K562 (cell line): Measurements from ENCODE around the gene ADM5. TPM values are rescaled to one million over a fixed set of nuclear protein-coding genes. Genes with fewer than 3 reads are reported as not detected.

Source experiments
- BDP1 ChIP-seq: IDR thresholded peaks from 3 replicates; pipeline ENCODE4 v1.6.1; 2011; ENCODE audit not compliant: insufficient read length, insufficient read depth
- EHMT2 ChIP-seq: fragments of 450-650 bp; IDR thresholded peaks from 2 replicates; pipeline ENCODE4 v1.6.1; 2018; ENCODE audit warnings: antibody characterized with exemption
- FOXK2 ChIP-seq, 2 experiments: fragments of 450-650 bp; IDR thresholded peaks in 1 of 2; conservative IDR thresholded peaks in 1 of 2; 2 replicates each; pipeline ENCODE4 v1.6.1; 2016; ENCODE audit warnings: low read depth in 2 of 2, mild to moderate bottlenecking in 1 of 2
- ILK ChIP-seq: fragments of 450-650 bp; IDR thresholded peaks from 2 replicates; pipeline ENCODE4 v1.6.1; 2016; ENCODE audit warnings: missing genetic modification characterization, low read depth, mild to moderate bottlenecking, missing compliant biosample characterization, moderate library complexity, borderline replicate concordance
- MAFF ChIP-seq: IDR thresholded peaks from 2 replicates; pipeline ENCODE4 v1.6.1; 2012; ENCODE audit warnings: low read length, improper control_type of control experiment
- MAZ ChIP-seq, 2 experiments: fragments of 450-650 bp in 1 of 2; sonication (generic) in 1 of 2; formaldehyde crosslinking; IDR thresholded peaks in 1 of 2; conservative IDR thresholded peaks in 1 of 2; 2 replicates each; pipeline versions ENCODE4 v1.4.0 to v1.5.0; 2020; ENCODE audit warnings: mild to moderate bottlenecking in 1 of 2, missing genetic modification reagents in 1 of 2
- MEIS2 ChIP-seq: fragments of 450-650 bp; IDR thresholded peaks from 2 replicates; pipeline ENCODE4 v1.6.1; 2014; ENCODE audit warnings: mild to moderate bottlenecking; ENCODE audit not compliant: partially characterized antibody
- MYC ChIP-seq, 2 experiments: fragments of 250-450 bp in 1 of 2; sonication (Bioruptor Pico) in 1 of 2; IDR thresholded peaks; 2 replicates each; pipeline versions ENCODE4 v1.5.1 to v1.6.1; 2012 to 2021; ENCODE audit warnings: low read depth in 2 of 2, borderline replicate concordance in 1 of 2, improper control_type of control experiment in 1 of 2, low read length in 1 of 2, mild to moderate bottlenecking in 1 of 2, moderate library complexity in 1 of 2
- NFYB ChIP-seq: IDR thresholded peaks from 2 replicates; pipeline ENCODE4 v1.6.1; 2011; ENCODE audit warnings: mild to moderate bottlenecking, moderate library complexity; ENCODE audit not compliant: insufficient read length; ENCODE audit errors: extremely low read depth
- NR2C2 ChIP-seq, 2 experiments: fragments of 200-800 bp in 1 of 2; sonication (Bioruptor generic) in 1 of 2; sonication (generic) in 1 of 2; formaldehyde crosslinking in 1 of 2; IDR thresholded peaks; 2 replicates each; pipeline versions ENCODE4 v1.6.1 to v1.8.0; 2016 to 2022; ENCODE audit warnings: mild to moderate bottlenecking in 1 of 2, missing compliant biosample characterization in 1 of 2, missing genetic modification characterization in 1 of 2, missing genetic modification reagents in 1 of 2
- PML ChIP-seq: IDR thresholded peaks from 2 replicates; pipeline ENCODE4 v1.6.1; 2012; ENCODE audit warnings: low read length, inconsistent platforms
- RFX5 ChIP-seq: IDR thresholded peaks from 2 replicates; pipeline ENCODE4 v1.6.1; 2011; ENCODE audit warnings: low read depth, mild to moderate bottlenecking, improper control_type of control experiment, low read length
- THAP12 ChIP-seq: fragments of 250-450 bp; sonication (Bioruptor Pico); IDR thresholded peaks from 2 replicates; pipeline ENCODE4 v1.9.0; 2021; ENCODE audit warnings: mild to moderate bottlenecking, inconsistent platforms
- ZNF133 ChIP-seq: fragments of 250-450 bp; sonication (Bioruptor Pico); IDR thresholded peaks from 2 replicates; pipeline ENCODE4 v1.4.0; 2020; ENCODE audit warnings: mild to moderate bottlenecking
- ZNF75A ChIP-seq: fragments of 450-650 bp; formaldehyde crosslinking; IDR thresholded peaks from 2 replicates; pipeline ENCODE4 v1.4.0; 2020; ENCODE audit warnings: mild to moderate bottlenecking
- ZNF764 ChIP-seq: fragments of 250-450 bp; sonication (Bioruptor Pico); IDR thresholded peaks from 2 replicates; pipeline ENCODE4 v1.4.0; 2020; ENCODE audit warnings: low read depth, mild to moderate bottlenecking, moderate library complexity
- polyA plus RNA-seq, 8 experiments: library from polyadenylated mRNA; depleted of rRNA in 4 of 8; stranded (reverse) in 5 of 8; unstranded in 3 of 8; fragments of >200 nt; fragmentation: Nextera tagmentation in 2 of 8; fragmentation: Illumina TruSeq in 1 of 8; extraction: Ambion mirVana in 2 of 8; extraction: Trizol in 1 of 8; gene quantifications; 2 replicates each; pipeline versions ENCODE4 v1.2.1 to v1.2.3, GENCODE V29; 2011 to 2014; ENCODE audit warnings: inconsistent platforms in 1 of 8, missing spikeins in 1 of 8
- total RNA-seq, 7 experiments: library from RNA; depleted of rRNA in 6 of 7; stranded (reverse); fragments of >200 nt in 6 of 7; fragmentation: Illumina TruSeq in 2 of 7; extraction: Trizol in 2 of 7; gene quantifications; 2 replicates each; pipeline versions ENCODE4 v1.2.1 to v1.2.3, GENCODE V29; 2011 to 2021; ENCODE audit warnings: low replicate concordance in 1 of 7
- TF ChIP-seq, protein P1 (sequence below): fragments of 200-800 bp; sonication (Bioruptor generic); IDR thresholded peaks from 2 replicates; pipeline ENCODE4 v1.6.1; 2016; ENCODE audit warnings: missing genetic modification characterization, missing compliant biosample characterization
- TF ChIP-seq, protein P2 (sequence below): fragments of 450-650 bp; formaldehyde crosslinking; IDR thresholded peaks from 2 replicates; pipeline ENCODE4 v1.4.0; 2020; ENCODE audit warnings: mild to moderate bottlenecking, moderate library complexity

The ADM5 gene
- total and polyA plus RNA-seq, 9 of the 15 experiments (the other 6 are each of a cell fraction or from before 2014, with no cell fraction given): 0.13 to 8.4 (median 2.0) TPM; not detected in 1

DNA sequence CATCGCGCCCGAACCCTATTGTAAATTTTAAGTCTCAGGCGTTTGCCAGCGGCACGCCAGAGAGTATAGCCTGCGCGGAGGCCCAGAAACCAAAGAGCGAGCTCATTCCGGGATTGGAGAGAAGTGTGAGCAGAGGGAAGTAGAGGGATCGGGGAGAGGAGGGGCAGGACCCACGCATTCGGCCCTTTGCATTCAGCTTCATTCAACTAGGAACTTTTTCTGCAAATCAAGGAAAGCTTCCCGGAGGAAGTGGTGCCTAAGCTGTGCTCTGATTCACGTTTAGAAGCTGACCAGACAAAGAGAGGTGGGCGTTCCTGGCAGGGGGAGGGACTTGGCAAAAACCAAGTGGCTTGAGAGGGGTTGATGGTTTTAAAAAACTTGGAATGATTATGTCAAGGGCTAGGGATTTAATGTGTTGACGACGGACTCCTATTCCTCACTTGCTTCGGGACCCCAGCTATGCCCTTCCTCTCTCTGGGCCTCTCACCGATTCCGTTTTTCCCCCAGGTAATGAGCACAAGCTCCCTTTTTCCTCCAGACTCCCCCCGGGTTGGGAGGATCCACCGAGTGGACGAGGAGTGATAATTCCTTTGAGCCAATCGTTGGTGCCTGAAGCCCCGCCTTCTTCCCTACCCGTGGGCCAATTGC, 13.1 kb upstream of the ADM5 start (continued):
- TF ChIP-seq BDP1: no peak
- no peak for TF ChIP-seq ZNF764 (CRISPR knock-in tag)
- no peak for TF ChIP-seq EHMT2
- TF ChIP-seq, protein P1, sequence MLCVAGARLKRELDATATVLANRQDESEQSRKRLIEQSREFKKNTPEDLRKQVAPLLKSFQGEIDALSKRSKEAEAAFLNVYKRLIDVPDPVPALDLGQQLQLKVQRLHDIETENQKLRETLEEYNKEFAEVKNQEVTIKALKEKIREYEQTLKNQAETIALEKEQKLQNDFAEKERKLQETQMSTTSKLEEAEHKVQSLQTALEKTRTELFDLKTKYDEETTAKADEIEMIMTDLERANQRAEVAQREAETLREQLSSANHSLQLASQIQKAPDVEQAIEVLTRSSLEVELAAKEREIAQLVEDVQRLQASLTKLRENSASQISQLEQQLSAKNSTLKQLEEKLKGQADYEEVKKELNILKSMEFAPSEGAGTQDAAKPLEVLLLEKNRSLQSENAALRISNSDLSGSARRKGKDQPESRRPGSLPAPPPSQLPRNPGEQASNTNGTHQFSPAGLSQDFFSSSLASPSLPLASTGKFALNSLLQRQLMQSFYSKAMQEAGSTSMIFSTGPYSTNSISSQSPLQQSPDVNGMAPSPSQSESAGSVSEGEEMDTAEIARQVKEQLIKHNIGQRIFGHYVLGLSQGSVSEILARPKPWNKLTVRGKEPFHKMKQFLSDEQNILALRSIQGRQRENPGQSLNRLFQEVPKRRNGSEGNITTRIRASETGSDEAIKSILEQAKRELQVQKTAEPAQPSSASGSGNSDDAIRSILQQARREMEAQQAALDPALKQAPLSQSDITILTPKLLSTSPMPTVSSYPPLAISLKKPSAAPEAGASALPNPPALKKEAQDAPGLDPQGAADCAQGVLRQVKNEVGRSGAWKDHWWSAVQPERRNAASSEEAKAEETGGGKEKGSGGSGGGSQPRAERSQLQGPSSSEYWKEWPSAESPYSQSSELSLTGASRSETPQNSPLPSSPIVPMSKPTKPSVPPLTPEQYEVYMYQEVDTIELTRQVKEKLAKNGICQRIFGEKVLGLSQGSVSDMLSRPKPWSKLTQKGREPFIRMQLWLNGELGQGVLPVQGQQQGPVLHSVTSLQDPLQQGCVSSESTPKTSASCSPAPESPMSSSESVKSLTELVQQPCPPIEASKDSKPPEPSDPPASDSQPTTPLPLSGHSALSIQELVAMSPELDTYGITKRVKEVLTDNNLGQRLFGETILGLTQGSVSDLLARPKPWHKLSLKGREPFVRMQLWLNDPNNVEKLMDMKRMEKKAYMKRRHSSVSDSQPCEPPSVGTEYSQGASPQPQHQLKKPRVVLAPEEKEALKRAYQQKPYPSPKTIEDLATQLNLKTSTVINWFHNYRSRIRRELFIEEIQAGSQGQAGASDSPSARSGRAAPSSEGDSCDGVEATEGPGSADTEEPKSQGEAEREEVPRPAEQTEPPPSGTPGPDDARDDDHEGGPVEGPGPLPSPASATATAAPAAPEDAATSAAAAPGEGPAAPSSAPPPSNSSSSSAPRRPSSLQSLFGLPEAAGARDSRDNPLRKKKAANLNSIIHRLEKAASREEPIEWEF (CRISPR knock-in tag): no peak
- TF ChIP-seq MYC (IDR thresholded peaks at IDR 0.05; ENCODE audit: low read depth, low read length): peak; percentile 29; the same call in 1 of the 2 replicates
- TF ChIP-seq MYC (CRISPR knock-in tag; IDR thresholded peaks at IDR 0.05; ENCODE audit: borderline replicate concordance, low read depth): 0 out of 2 replicates have a peak, but pooled peaks have one; percentile 41
- no peak for TF ChIP-seq ZNF75A (CRISPR knock-in tag)
- TF ChIP-seq NFYB: no peak
- no peak for TF ChIP-seq RFX5
- peak in 1 of 2 experiments; percentile 100; a peak in 2 of 4 replicates for TF ChIP-seq FOXK2 (conservative IDR thresholded peaks at IDR 0.05 in 1 of 2, IDR thresholded peaks at IDR 0.05 in 1 of 2; ENCODE audit: low read depth in 2 of 2)
- TF ChIP-seq, protein P2, sequence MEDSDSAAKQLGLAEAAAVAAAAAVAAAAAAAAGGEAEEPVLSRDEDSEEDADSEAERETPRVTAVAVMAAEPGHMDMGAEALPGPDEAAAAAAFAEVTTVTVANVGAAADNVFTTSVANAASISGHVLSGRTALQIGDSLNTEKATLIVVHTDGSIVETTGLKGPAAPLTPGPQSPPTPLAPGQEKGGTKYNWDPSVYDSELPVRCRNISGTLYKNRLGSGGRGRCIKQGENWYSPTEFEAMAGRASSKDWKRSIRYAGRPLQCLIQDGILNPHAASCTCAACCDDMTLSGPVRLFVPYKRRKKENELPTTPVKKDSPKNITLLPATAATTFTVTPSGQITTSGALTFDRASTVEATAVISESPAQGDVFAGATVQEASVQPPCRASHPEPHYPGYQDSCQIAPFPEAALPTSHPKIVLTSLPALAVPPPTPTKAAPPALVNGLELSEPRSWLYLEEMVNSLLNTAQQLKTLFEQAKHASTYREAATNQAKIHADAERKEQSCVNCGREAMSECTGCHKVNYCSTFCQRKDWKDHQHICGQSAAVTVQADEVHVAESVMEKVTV (CRISPR knock-in tag): no peak
- no peak for TF ChIP-seq NR2C2 (CRISPR knock-in tag; IDR thresholded peaks at IDR 0.05)
- no peak for TF ChIP-seq NR2C2 (tag; IDR thresholded peaks at IDR 0.05)
- no peak for TF ChIP-seq THAP12
- peak; percentile 77 for TF ChIP-seq MAFF
- TF ChIP-seq MAZ (CRISPR knock-in tag; conservative IDR thresholded peaks at IDR 0.05 in 1 of 2, IDR thresholded peaks at IDR 0.05 in 1 of 2): peak in 1 of 2 experiments; percentile 23; a peak in 1 of 4 replicates
- no peak for TF ChIP-seq ILK (tag)
- TF ChIP-seq PML: no peak
- TF ChIP-seq ZNF133 (CRISPR knock-in tag): no peak
- TF ChIP-seq MEIS2: peak; percentile 11
